Stimulated activated CD4-positive, alpha-beta T cell treated with anti-CD3 and anti-CD28 coated beads, Interleukin-1b, Interleukin-23, amount 100 ng/mL, for 4 hours (primary cell): ENCODE results near the gene HMCN2.

ENCODE experiments used
- DNase-seq, 2 donors: peaks; one replicate each; pipeline ENCODE4 v3.0.0-alpha.2; 2020; ENCODE audit warnings: low read depth in 2 of 2

HMCN2 gene

DNA sequence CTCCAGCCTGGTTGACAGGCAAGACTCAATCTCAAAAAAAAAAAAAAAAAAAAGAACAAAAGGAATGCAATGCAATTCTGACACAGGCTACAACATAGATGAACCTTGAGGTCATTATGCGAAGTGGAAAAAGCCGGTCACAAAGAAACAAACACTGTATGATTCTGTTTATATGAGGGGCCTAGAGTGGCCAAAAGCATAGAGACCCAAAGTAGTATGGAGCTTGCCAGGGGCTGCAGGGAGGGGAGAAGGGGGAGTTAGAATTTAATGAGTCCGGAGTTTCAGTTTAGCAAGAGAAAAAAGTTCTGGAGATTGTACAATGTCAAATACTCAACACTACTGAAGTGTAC, 146.0 kb downstream of the HMCN2 start:
- no peak for DNase-seq

GRCh38 chr9:130414081-130414731, 148.6 kb downstream of the HMCN2 start:
- DNase-seq, result no peak

DNA sequence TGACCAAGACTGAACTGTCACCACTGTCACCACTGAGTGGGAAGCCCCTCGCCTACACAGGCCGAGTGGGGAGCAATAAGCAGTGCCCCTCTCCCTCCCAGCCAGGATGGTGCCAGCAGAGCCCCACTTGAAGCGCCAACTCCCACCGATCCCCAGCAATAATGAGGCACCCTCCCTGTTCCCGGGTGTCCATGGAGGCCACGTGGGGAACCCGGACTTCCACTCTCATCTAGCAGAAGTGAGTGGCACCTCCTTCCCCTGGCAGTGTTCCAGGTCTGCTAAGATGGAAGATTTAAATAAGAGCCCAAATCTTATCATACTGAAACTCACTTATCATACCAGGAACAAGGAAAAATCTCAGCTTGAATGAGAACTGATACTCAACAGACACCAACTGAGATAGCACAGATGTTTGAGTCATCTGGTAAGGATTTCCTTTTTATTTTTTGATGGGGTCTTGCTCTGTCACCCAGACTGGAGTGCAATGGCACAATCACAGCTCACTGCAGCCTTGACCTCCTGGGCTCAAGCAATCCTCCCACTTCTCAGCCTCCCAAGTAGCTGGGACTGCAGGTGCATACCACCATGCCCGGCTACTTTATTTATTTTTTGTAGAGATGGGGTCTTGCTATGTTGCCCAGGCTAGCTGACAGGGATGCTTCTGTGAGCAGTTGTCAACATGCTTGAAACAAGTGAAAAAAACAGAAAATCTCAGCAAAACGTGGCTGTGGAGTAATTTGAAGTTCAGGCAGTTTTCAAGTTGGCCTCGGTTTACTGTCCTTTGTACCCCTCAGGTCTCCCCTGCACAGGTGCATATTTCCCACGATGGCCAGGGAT, 149.6 kb downstream of the HMCN2 start:
- DNase-seq, result no peak

DNA sequence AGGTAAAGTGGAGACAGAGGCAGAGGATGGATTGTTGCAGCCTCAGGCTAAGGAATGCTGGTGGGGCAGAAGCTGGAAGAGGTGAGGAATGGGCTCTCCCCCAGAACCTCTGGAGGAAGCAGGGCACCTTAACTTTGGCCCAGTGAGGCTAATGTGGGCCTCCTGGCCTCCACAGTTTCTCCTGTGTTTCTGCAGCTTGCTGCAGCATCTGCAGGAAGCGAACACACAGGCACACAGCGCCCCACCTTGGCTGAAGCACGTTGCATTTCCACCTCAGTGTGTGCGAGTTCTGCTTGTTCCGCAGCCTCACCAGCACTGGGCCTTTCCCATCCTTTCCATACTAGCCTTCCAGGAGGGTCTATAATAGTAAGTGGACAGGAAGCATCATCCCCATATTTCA, 152.0 kb downstream of the HMCN2 start:
- DNase-seq, result no peak

GRCh38 chr9:130418776-130419175, 153.2 kb downstream of the HMCN2 start:
- DNase-seq, result no peak

GRCh38 chr9:130419521-130420035, 154.0 kb downstream of the HMCN2 start:
- no peak for DNase-seq

DNA sequence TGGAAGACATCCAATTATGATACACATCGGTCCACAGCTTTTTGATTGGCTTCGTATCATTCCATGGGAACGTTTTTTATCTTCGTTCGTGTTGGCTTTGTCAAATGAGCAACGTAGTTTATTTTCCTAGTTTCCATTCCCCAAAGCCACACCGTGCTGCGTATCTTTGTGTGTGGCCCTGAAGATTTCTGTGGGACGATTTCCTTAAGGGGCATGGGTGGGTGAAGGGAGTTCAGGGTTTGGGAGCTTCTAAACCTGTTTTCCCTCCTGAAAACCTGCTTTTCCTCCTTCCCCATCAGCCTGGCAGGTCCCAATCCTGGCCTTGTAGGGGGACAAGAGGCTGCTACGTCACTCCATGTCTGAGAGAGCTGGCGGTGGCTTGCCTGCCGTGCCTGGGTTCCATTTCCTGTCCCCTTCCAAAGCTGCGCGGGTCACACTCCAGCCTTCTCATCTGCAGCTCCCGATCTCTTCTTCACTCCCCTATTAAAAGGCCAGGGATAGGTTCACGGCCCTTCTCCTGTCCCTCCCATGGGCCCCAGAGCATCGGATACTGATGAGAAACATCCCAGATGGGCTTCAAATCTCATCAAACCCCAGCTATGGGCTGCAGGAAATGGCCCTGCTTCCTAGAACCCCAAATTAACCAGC, 155.7 kb downstream of the HMCN2 start:
- DNase-seq, result no peak

- no peak for DNase-seq
Observed at GRCh38 chr9:130421802-130422276, 156.3 kb downstream of the HMCN2 start.

DNA sequence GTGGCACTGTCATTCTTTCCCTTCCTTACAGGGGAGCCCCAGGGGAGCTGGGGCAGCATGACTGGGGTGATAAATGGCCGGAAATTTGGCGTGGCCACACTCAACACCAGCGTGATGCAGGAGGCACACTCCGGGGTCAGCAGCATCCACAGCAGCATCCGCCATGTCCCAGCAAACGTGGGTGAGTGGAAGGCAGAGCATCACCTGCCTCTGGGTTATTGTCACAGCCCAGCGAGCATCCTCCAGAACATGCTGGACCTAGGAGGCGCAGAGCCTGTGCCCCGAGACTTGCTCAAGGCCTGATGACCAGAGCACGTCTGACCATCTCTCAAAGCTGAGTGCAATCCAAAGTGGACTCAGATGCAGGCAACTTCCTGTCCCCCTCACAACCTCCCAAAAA, 157.0 kb downstream of the HMCN2 start:
- DNase-seq, result no peak

GRCh38 chr9:130423272-130423671, 157.7 kb downstream of the HMCN2 start:
- no peak for DNase-seq

DNA sequence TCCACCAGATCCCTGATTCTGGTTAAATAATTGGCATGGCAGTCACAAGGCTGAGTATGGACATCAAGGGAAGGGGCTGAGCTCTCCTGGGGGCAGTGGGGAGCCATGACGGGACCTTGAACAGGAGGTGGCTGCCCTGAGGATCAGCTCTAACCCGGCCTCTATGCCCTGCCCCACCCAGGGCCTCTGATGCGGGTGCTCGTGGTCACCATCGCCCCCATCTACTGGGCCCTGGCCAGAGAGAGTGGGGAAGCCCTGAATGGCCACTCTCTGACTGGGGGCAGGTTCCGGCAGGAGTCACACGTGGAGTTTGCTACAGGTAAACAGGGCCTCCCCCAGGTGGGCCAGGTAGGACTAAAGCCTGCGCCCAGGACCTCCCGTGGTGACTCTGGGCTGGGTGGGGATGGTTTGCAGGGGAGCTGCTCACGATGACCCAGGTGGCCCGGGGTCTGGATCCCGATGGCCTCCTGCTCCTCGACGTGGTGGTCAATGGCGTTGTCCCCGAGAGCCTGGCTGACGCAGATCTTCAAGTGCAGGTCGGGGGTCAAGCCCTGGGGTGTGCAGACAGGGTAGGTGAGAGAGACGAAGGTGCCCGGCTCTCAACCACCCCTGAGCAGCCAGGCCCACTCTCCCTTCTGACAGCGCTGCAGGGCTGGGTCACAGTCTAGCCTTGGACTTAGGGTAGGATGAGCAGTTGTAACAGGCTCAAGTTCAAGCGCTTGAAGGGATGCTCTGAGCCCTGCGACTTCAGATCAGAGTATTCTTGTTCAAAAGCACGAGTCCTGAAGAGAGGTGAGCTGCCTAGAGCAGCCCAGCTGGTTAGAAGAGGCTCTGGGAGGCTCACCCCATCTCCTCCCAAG, 159.3 kb downstream of the HMCN2 start:
- DNase-seq, result no peak

GRCh38 chr9:130425741-130426466, 160.3 kb downstream of the HMCN2 start:
- DNase-seq, result no peak

DNA sequence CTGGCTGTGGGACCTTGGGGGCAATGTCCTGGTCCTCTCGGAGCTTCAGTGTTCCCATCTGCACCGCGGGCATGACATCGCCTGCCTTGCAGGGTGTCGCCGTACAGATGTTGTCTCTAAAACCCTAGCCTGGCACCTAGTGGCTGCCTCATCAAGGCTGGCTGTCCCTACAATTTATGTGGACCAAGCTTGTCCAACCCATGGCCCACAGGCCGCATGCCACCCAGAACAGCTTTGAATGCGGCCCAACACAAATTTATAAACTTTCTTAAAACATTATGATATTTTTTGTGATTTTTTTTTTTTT, 160.9 kb downstream of the HMCN2 start:
- no peak for DNase-seq

DNA sequence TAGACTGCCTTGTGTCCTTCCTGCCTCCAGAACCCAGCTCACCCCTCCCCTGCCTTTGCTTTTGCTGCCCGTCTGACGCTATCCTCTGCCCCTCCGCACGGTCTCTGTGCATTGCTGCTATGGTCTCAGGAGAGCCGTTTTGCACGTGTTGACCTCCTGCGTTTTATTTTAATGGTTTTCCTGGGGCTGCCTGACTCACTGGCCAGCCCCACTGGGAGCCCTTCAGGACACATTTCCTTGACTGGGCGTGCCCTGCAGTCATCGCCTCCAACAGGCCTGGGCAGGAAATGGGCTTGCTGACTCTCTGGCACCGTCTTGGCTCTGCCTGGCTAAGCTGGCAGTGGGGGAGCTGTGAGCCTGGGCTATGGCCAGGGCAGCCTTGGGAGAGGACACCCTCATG, 161.3 kb downstream of the HMCN2 start:
- DNase-seq, result no peak

DNA sequence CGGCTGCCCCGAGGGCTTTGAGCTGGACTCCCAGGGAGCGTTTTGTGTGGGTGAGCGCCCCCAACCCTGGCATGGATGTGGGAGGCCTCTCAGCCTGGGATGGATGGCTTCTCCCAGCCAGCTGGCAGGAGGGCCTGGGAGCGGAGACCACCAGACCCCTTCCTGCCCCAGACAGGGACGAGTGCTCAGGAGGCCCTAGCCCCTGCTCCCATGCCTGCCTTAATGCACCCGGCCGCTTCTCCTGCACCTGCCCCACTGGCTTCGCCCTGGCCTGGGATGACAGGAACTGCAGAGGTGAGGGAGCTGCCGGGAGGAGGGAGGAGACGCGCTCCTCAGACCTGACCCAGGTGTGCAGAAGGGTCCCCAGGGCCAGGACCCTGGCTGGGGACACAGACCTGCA, 161.8 kb downstream of the HMCN2 start:
- DNase-seq, result no peak

DNA sequence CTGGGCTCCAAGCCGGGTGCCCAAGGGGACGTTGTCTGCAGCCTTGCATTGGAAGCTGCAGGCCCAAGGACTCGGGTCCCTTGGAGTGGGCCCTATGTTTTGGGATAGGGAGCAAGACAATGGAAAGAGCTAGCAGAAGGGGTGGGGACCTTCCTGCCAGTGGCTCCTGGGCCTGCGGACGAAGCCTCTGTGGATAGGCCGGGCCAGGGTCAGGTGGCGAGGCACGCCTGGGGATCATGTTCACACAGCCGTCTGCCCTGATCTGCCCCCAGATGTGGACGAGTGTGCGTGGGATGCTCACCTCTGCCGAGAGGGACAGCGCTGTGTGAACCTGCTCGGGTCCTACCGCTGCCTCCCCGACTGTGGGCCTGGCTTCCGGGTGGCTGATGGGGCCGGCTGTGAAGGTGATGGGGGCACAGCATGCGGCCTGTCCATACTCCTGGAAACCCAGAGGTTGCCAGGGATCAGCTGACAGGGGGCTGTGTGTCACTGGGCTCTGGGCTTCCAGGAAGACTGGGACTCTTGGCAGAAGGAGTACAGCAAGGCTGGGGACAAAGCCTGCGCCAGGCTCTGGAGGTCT, 162.6 kb downstream of the HMCN2 start:
- DNase-seq, result no peak

- no peak for DNase-seq
Observed at GRCh38 chr9:130429381-130429780, 163.8 kb downstream of the HMCN2 start.

DNA sequence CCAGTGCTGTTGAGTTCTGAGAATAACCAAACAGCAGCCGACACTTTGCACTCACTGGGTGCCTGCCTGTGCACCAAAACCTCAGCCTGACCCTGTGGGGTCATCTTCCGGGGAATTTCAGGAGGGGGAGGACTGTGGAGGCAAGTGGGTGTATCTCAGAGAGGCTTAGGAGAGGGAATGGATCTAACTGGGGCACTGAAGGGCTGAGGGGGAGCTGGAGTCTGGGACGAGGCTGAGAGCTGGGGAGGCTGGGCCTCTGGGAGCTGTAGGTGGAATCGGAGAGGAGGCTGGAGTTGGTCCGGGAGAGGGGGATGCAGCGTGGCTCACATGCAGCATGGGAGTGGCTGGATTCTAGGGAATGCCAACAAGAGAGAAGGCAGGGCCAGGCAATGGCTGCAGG, 164.3 kb downstream of the HMCN2 start:
- no peak for DNase-seq

- DNase-seq, result no peak
Observed at GRCh38 chr9:130430232-130430631, 164.7 kb downstream of the HMCN2 start.

- no peak for DNase-seq
Observed at GRCh38 chr9:130430734-130431535, 165.4 kb downstream of the HMCN2 start.
